Endodermal cell (in vitro differentiated cells): ENCODE results near the gene ANKLE2. TPM values are rescaled to one million over a fixed set of nuclear protein-coding genes. Genes with fewer than 3 reads are reported as not detected.

Experiments
- DNase-seq: peaks from one replicate; pipeline ENCODE4 v3.0.0-alpha.2; 2017
- H3K27ac ChIP-seq: 2 replicates; pipeline ENCODE4 v1.5.1; 2013; ENCODE audit warnings: mild to moderate bottlenecking, low read depth, low read length, moderate library complexity
- H3K27me3 ChIP-seq: 2 replicates; pipeline ENCODE4 v1.6.1; 2013; ENCODE audit warnings: mild to moderate bottlenecking, low read length, moderate library complexity; ENCODE audit not compliant: insufficient read depth, control insufficient read depth, poor library complexity, severe bottlenecking
- H3K36me3 ChIP-seq: 2 replicates; pipeline ENCODE4 v1.7.0; 2013; ENCODE audit warnings: mild to moderate bottlenecking, low read length, moderate library complexity; ENCODE audit not compliant: control insufficient read depth, insufficient read depth
- H3K4me1 ChIP-seq: one replicate; pipeline ENCODE4 v1.7.0; 2013; ENCODE audit warnings: low read length; ENCODE audit not compliant: control insufficient read depth, insufficient read depth
- H3K4me3 ChIP-seq: 2 replicates; pipeline ENCODE4 v1.5.1; 2013; ENCODE audit warnings: mild to moderate bottlenecking, low read length, moderate library complexity
- H3K9ac ChIP-seq: 2 replicates; pipeline ENCODE4 v1.6.1; 2013; ENCODE audit warnings: mild to moderate bottlenecking, low read length, moderate library complexity; ENCODE audit not compliant: poor library complexity, severe bottlenecking; ENCODE audit errors: extremely low read depth
- H3K9me3 ChIP-seq: 2 replicates; pipeline ENCODE4 v1.6.1; 2013; ENCODE audit warnings: mild to moderate bottlenecking, low read length, moderate library complexity; ENCODE audit not compliant: control insufficient read depth
- H3K27ac Mint-ChIP-seq: 2 replicates; pipeline ENCODE4 v1.8.0; 2020; ENCODE audit warnings: mixed read lengths
- H3K27me3 Mint-ChIP-seq: 2 replicates; pipeline ENCODE4 v1.8.0; 2021; ENCODE audit warnings: mild to moderate bottlenecking, mixed read lengths; ENCODE audit not compliant: insufficient read depth
- H3K36me3 Mint-ChIP-seq: 2 replicates; pipeline ENCODE4 v1.8.0; 2020; ENCODE audit warnings: low read depth, mixed read lengths
- H3K4me1 Mint-ChIP-seq: 2 replicates; pipeline ENCODE4 v1.8.0; 2020; ENCODE audit warnings: mixed read lengths
- H3K4me3 Mint-ChIP-seq: 2 replicates; pipeline ENCODE4 v1.8.0; 2020; ENCODE audit warnings: mild to moderate bottlenecking, moderate library complexity, mixed read lengths
- H3K9me3 Mint-ChIP-seq: 2 replicates; pipeline ENCODE4 v1.8.0; 2020; ENCODE audit warnings: mild to moderate bottlenecking, mixed read lengths
- WGBS, 2 experiments: methylation state at CpG; one replicate each; pipeline versions ENCODE4 v1.1.5 to v1.1.7; 2013; ENCODE audit warnings: missing lambda C conversion rate in 2 of 2, mixed read lengths in 1 of 2; ENCODE audit not compliant: insufficient coverage in 1 of 2, insufficient read length in 1 of 2; 5-methylcytosine and 5-hydroxymethylcytosine counted together
- total RNA-seq, 2 donors: library from RNA; stranded (reverse); fragmentation: NEBNext Ultra II Directional in 1 of 2; extraction: Animal tissue kit (Norgen Biotek cat#: 25700) in 1 of 2; gene quantifications; 2 replicates in 1 of 2; 3 replicates in 1 of 2; pipeline ENCODE4 v1.2.1, GENCODE V29; 2021
- TF ChIP-seq, protein P1 (sequence below): fragments of 200-600 bp; sonication (generic); conservative IDR thresholded peaks from 2 replicates; pipeline ENCODE4 v1.5.0; 2021; ENCODE audit warnings: antibody characterized with exemption, mild to moderate bottlenecking

The ANKLE2 gene
- total RNA-seq, 2 donors from 2014 or later = 87.8 to 88.5 TPM

DNA sequence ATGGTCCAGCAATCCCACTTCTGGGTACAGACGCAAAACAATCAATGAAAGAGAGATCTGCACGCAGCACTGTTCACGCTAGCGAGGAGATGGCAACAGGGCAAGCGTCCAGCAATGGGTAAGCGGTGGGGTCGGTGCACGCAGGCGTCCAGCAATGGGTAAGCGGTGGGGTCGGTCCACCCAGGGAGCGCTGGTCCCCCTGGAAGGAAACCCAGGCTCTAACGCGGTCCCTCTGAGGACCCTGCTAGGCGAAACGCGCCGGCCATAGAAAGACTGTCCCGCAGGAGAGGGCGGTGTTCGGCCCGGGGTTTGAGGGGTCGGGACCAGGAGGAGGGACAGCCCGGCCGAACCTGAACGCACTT lies 51.6 kb downstream of the ANKLE2 start:
- DNase-seq = peak; percentile 87
- Mint-ChIP-seq H3K9me3 (no peaks in the 10 kb centered on the region), H3K27ac (peak overlapping the region; percentile 96), H3K27me3 (no peaks in the 10 kb centered on the region), H3K36me3 (peaks cover 26% of the 10 kb centered on the region), H3K4me1 (peaks cover 2% of the 10 kb centered on the region), H3K4me3 (peak overlapping the region; percentile 89)
- Histone ChIP-seq H3K9me3 (no peaks in the 10 kb centered on the region), H3K9ac (peak overlapping the region; percentile 84), H3K27me3 (no peaks in the 10 kb centered on the region), H3K4me1 (no peaks in the 10 kb centered on the region), H3K36me3 (peaks cover 11% of the 10 kb centered on the region), H3K27ac (peak overlapping the region; percentile 77), H3K4me3 (peak overlapping the region; percentile 92)
- TF ChIP-seq, protein P1, sequence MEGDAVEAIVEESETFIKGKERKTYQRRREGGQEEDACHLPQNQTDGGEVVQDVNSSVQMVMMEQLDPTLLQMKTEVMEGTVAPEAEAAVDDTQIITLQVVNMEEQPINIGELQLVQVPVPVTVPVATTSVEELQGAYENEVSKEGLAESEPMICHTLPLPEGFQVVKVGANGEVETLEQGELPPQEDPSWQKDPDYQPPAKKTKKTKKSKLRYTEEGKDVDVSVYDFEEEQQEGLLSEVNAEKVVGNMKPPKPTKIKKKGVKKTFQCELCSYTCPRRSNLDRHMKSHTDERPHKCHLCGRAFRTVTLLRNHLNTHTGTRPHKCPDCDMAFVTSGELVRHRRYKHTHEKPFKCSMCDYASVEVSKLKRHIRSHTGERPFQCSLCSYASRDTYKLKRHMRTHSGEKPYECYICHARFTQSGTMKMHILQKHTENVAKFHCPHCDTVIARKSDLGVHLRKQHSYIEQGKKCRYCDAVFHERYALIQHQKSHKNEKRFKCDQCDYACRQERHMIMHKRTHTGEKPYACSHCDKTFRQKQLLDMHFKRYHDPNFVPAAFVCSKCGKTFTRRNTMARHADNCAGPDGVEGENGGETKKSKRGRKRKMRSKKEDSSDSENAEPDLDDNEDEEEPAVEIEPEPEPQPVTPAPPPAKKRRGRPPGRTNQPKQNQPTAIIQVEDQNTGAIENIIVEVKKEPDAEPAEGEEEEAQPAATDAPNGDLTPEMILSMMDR = no peak
- 4 to 9% methylated on average over 21 to 26 of the region's 26 CpGs for WGBS, 2 experiments

DNA sequence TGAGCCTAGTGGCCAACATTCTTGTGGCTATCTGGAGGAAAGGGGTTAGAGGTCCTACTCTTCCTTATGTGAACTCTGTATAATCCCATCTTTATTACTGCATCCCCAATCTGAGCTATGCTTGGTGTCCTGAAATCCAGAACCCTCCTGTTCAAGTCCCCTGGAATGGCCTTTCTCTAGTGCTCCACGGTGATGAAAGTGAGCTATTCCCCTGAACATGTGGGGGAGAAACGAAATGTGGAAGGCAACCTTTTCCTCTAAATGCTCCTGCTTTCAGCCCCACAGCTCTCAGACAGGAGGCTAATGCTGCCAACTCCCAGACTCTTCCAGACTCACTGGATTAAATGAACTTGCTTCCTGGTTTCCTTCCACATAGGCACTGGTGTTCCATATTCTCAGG lies 53.5 kb downstream of the ANKLE2 start:
- 90 to 92% methylated on average over 2 of the region's 2 CpGs for WGBS, 2 experiments
- no peak overlapping the region for H3K4me3 Mint-ChIP-seq

DNA sequence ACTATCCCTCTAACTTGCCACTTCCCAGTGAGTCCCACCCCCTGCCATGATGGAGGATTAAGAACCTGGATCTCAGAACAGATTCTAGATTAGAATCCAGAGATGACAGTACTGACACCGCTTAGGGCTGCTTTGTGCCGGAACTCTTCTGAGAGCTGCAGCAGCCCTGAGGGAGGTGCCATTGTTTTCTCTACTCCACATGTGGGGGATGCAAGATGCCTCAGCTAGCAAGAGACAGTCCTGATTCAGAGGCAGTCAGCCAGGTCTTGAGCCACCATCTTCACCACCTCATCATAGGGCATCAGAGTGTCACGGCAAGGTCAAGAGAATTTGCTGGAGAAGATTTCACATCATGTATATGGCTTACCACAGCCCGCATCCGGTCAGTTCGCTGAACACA lies 54.4 kb downstream of the ANKLE2 start:
- H3K36me3 Mint-ChIP-seq = peaks cover 27% of the 10 kb centered on the region
- Histone ChIP-seq H3K4me3 (no peak overlapping the region), H3K4me1 (no peaks in the 10 kb centered on the region), H3K27ac (no peak overlapping the region), H3K27me3 (no peaks in the 10 kb centered on the region), H3K9ac (no peak overlapping the region), H3K36me3 (peaks cover 13% of the 10 kb centered on the region), H3K9me3 (no peaks in the 10 kb centered on the region)
- no peak overlapping the region for H3K4me3 Mint-ChIP-seq
- no peaks in the 10 kb centered on the region for H3K27me3 Mint-ChIP-seq
- WGBS, 2 experiments = 88 to 95% methylated on average over 6 of the region's 6 CpGs
- peak; percentile 59 for DNase-seq
- peaks cover 2% of the 10 kb centered on the region for H3K4me1 Mint-ChIP-seq
- H3K9me3 Mint-ChIP-seq = no peaks in the 10 kb centered on the region
- TF ChIP-seq, protein P1 = no peak
- peak overlapping the region; percentile 8 for H3K27ac Mint-ChIP-seq

More for the DNA sequence above, 53.5 kb downstream of the ANKLE2 start:
- H3K4me1 Mint-ChIP-seq = peaks cover 2% of the 10 kb centered on the region
- Histone ChIP-seq H3K9ac (no peak overlapping the region), H3K4me1 (no peaks in the 10 kb centered on the region), H3K36me3 (peaks cover 13% of the 10 kb centered on the region), H3K27me3 (no peaks in the 10 kb centered on the region), H3K4me3 (no peak overlapping the region), H3K27ac (no peak overlapping the region), H3K9me3 (no peaks in the 10 kb centered on the region)
- DNase-seq = no peak
- H3K27ac Mint-ChIP-seq = no peak overlapping the region
- no peaks in the 10 kb centered on the region for H3K27me3 Mint-ChIP-seq
- peaks cover 25% of the 10 kb centered on the region for H3K36me3 Mint-ChIP-seq
- no peaks in the 10 kb centered on the region for H3K9me3 Mint-ChIP-seq
- TF ChIP-seq, protein P1 = no peak
